ENCODE data around the gene GSTM3. TPM values are rescaled to one million over a fixed set of nuclear protein-coding genes. Genes with fewer than 3 reads are reported as not detected.

Gene GSTM3
- total and polyA plus RNA-seq, 10 of the 15 experiments (the other 5 are each of a cell fraction or from before 2014, with no cell fraction given), result not detected

Other genes with a start within 250 kb of the GSTM3 start
Only the 7 nearest of the 13 such genes appear.
- gene GNAT2, start 121.4 kb downstream of the GSTM3 start, total RNA-seq (2014; rRNA removed), result 0.23 and 0.38 TPM in 2 replicates
- 0.31 and 0.69 TPM in 2 replicates for gene GNAT2, start 121.4 kb downstream of the GSTM3 start, total RNA-seq (2014; rRNA removed; fragmentation: Illumina TruSeq; extraction: Trizol)
- 0.85 and 0.92 TPM in 2 replicates for gene GNAT2, start 121.4 kb downstream of the GSTM3 start, total RNA-seq (2021)
- 0.30 and 0.54 TPM in 2 replicates for gene GNAT2, start 121.4 kb downstream of the GSTM3 start, polyA plus RNA-seq (2011; rRNA removed)
- gene GNAT2, start 121.4 kb downstream of the GSTM3 start, polyA plus RNA-seq (2014; fragmentation: Illumina TruSeq; extraction: Trizol), result 0.26 and 0.59 TPM in 2 replicates
- under 1 TPM; 0.08 to 0.77 TPM for gene GNAT2, start 121.4 kb downstream of the GSTM3 start, polyA plus RNA-seq (2014; fragmentation: Nextera tagmentation; extraction: Ambion mirVana)
- gene GNAT2, start 121.4 kb downstream of the GSTM3 start, polyA plus RNA-seq (2014; rRNA removed), result 0.28 and 0.36 TPM in 2 replicates
- gene GNAT2, start 121.4 kb downstream of the GSTM3 start, polyA plus RNA-seq (2016; fragmentation: Nextera tagmentation; extraction: Ambion mirVana), result 1 to 10 TPM in 1 of 2 experiments, under 1 TPM in 1; 0.46 to 1.3 TPM
- 43.4 and 49.9 TPM in 2 replicates for gene AMPD2, start 121.2 kb downstream of the GSTM3 start, total RNA-seq (2014; rRNA removed)
- gene AMPD2, start 121.2 kb downstream of the GSTM3 start, total RNA-seq (2014; rRNA removed; fragmentation: Illumina TruSeq; extraction: Trizol), result 19.0 and 19.5 TPM in 2 replicates
- 66.5 and 75.9 TPM in 2 replicates for gene AMPD2, start 121.2 kb downstream of the GSTM3 start, total RNA-seq (2021)
- gene AMPD2, start 121.2 kb downstream of the GSTM3 start, polyA plus RNA-seq (2011; rRNA removed), result 9.9 and 30.0 TPM in 2 replicates
- gene AMPD2, start 121.2 kb downstream of the GSTM3 start, polyA plus RNA-seq (2014; fragmentation: Illumina TruSeq; extraction: Trizol), result 11.8 and 30.9 TPM in 2 replicates
- 1 to 10 TPM; 2.0 to 3.0 TPM for gene AMPD2, start 121.2 kb downstream of the GSTM3 start, polyA plus RNA-seq (2014; fragmentation: Nextera tagmentation; extraction: Ambion mirVana)
- 40.9 and 44.4 TPM in 2 replicates for gene AMPD2, start 121.2 kb downstream of the GSTM3 start, polyA plus RNA-seq (2014; rRNA removed)
- 10 to 100 TPM; 31.8 to 33.1 TPM for gene AMPD2, start 121.2 kb downstream of the GSTM3 start, polyA plus RNA-seq (2016; fragmentation: Nextera tagmentation; extraction: Ambion mirVana)
- gene GSTM4, start 84.9 kb downstream of the GSTM3 start, total RNA-seq (2014; rRNA removed), result 14.3 and 15.1 TPM in 2 replicates
- 13.6 and 14.5 TPM in 2 replicates for gene GSTM4, start 84.9 kb downstream of the GSTM3 start, total RNA-seq (2014; rRNA removed; fragmentation: Illumina TruSeq; extraction: Trizol)
- gene GSTM4, start 84.9 kb downstream of the GSTM3 start, total RNA-seq (2021), result 20.4 and 21.4 TPM in 2 replicates
- gene GSTM4, start 84.9 kb downstream of the GSTM3 start, polyA plus RNA-seq (2011; rRNA removed), result 23.0 and 37.2 TPM in 2 replicates
- 25.8 and 31.7 TPM in 2 replicates for gene GSTM4, start 84.9 kb downstream of the GSTM3 start, polyA plus RNA-seq (2014; fragmentation: Illumina TruSeq; extraction: Trizol)
- gene GSTM4, start 84.9 kb downstream of the GSTM3 start, polyA plus RNA-seq (2014; fragmentation: Nextera tagmentation; extraction: Ambion mirVana), result 10 to 100 TPM; 16.9 to 17.0 TPM
- 25.3 and 26.8 TPM in 2 replicates for gene GSTM4, start 84.9 kb downstream of the GSTM3 start, polyA plus RNA-seq (2014; rRNA removed)
- gene GSTM4, start 84.9 kb downstream of the GSTM3 start, polyA plus RNA-seq (2016; fragmentation: Nextera tagmentation; extraction: Ambion mirVana), result 10 to 100 TPM; 25.6 to 27.7 TPM
- gene GSTM2, start 73.0 kb downstream of the GSTM3 start, total RNA-seq (2014; rRNA removed), result 10.5 and 11.4 TPM in 2 replicates
- gene GSTM2, start 73.0 kb downstream of the GSTM3 start, total RNA-seq (2014; rRNA removed; fragmentation: Illumina TruSeq; extraction: Trizol), result 9.9 and 13.5 TPM in 2 replicates
- 21.6 and 23.3 TPM in 2 replicates for gene GSTM2, start 73.0 kb downstream of the GSTM3 start, total RNA-seq (2021)
- 4.8 and 8.3 TPM in 2 replicates for gene GSTM2, start 73.0 kb downstream of the GSTM3 start, polyA plus RNA-seq (2011; rRNA removed)
- gene GSTM2, start 73.0 kb downstream of the GSTM3 start, polyA plus RNA-seq (2014; fragmentation: Illumina TruSeq; extraction: Trizol), result 31.8 and 32.0 TPM in 2 replicates
- gene GSTM2, start 73.0 kb downstream of the GSTM3 start, polyA plus RNA-seq (2014; fragmentation: Nextera tagmentation; extraction: Ambion mirVana), result 10 to 100 TPM; 29.6 to 30.4 TPM
- gene GSTM2, start 73.0 kb downstream of the GSTM3 start, polyA plus RNA-seq (2014; rRNA removed), result 28.1 and 32.3 TPM in 2 replicates
- 10 to 100 TPM; 12.7 to 17.1 TPM for gene GSTM2, start 73.0 kb downstream of the GSTM3 start, polyA plus RNA-seq (2016; fragmentation: Nextera tagmentation; extraction: Ambion mirVana)
- gene GSTM1, start 53.2 kb downstream of the GSTM3 start, total RNA-seq (2014; rRNA removed), result 16.0 and 16.6 TPM in 2 replicates
- 21.3 and 21.4 TPM in 2 replicates for gene GSTM1, start 53.2 kb downstream of the GSTM3 start, total RNA-seq (2014; rRNA removed; fragmentation: Illumina TruSeq; extraction: Trizol)
- 32.4 and 33.5 TPM in 2 replicates for gene GSTM1, start 53.2 kb downstream of the GSTM3 start, total RNA-seq (2021)
- gene GSTM1, start 53.2 kb downstream of the GSTM3 start, polyA plus RNA-seq (2011; rRNA removed), result 21.0 and 38.6 TPM in 2 replicates
- gene GSTM1, start 53.2 kb downstream of the GSTM3 start, polyA plus RNA-seq (2014; fragmentation: Illumina TruSeq; extraction: Trizol), result 40.9 and 60.1 TPM in 2 replicates
- 10 to 100 TPM; 66.7 to 75.6 TPM for gene GSTM1, start 53.2 kb downstream of the GSTM3 start, polyA plus RNA-seq (2014; fragmentation: Nextera tagmentation; extraction: Ambion mirVana)
- 36.6 and 39.1 TPM in 2 replicates for gene GSTM1, start 53.2 kb downstream of the GSTM3 start, polyA plus RNA-seq (2014; rRNA removed)
- 10 to 100 TPM; 54.1 to 56.6 TPM for gene GSTM1, start 53.2 kb downstream of the GSTM3 start, polyA plus RNA-seq (2016; fragmentation: Nextera tagmentation; extraction: Ambion mirVana)
- 0.28 TPM in 1 of 2 replicates, not detected in the other for gene GSTM5, start 28.8 kb downstream of the GSTM3 start, total RNA-seq (2014; rRNA removed)
- gene GSTM5, start 28.8 kb downstream of the GSTM3 start, total RNA-seq (2014; rRNA removed; fragmentation: Illumina TruSeq; extraction: Trizol), result 0.13 and 0.18 TPM in 2 replicates
- 0.26 and 0.40 TPM in 2 replicates for gene GSTM5, start 28.8 kb downstream of the GSTM3 start, total RNA-seq (2021)
- 0.10 and 0.23 TPM in 2 replicates for gene GSTM5, start 28.8 kb downstream of the GSTM3 start, polyA plus RNA-seq (2011; rRNA removed)
- 0.34 and 0.92 TPM in 2 replicates for gene GSTM5, start 28.8 kb downstream of the GSTM3 start, polyA plus RNA-seq (2014; fragmentation: Illumina TruSeq; extraction: Trizol)
- gene GSTM5, start 28.8 kb downstream of the GSTM3 start, polyA plus RNA-seq (2014; fragmentation: Nextera tagmentation; extraction: Ambion mirVana), result under 1 TPM; 0.24 to 0.32 TPM
- 0.19 and 0.27 TPM in 2 replicates for gene GSTM5, start 28.8 kb downstream of the GSTM3 start, polyA plus RNA-seq (2014; rRNA removed)
- under 1 TPM in 1 of 2 experiments, not detected in 1; 0.37 TPM for gene GSTM5, start 28.8 kb downstream of the GSTM3 start, polyA plus RNA-seq (2016; fragmentation: Nextera tagmentation; extraction: Ambion mirVana)
- gene EPS8L3, start 22.9 kb upstream of the GSTM3 start, total RNA-seq (2014; rRNA removed), result not detected in 2 replicates
- not detected in 2 replicates for gene EPS8L3, start 22.9 kb upstream of the GSTM3 start, total RNA-seq (2014; rRNA removed; fragmentation: Illumina TruSeq; extraction: Trizol)
- gene EPS8L3, start 22.9 kb upstream of the GSTM3 start, total RNA-seq (2021), result 0.43 TPM in 1 of 2 replicates, not detected in the other
- gene EPS8L3, start 22.9 kb upstream of the GSTM3 start, polyA plus RNA-seq (2011; rRNA removed), result not detected in 2 replicates
- gene EPS8L3, start 22.9 kb upstream of the GSTM3 start, polyA plus RNA-seq (2014; fragmentation: Illumina TruSeq; extraction: Trizol), result not detected in 2 replicates
- not detected for gene EPS8L3, start 22.9 kb upstream of the GSTM3 start, polyA plus RNA-seq (2014; fragmentation: Nextera tagmentation; extraction: Ambion mirVana)
- not detected in 2 replicates for gene EPS8L3, start 22.9 kb upstream of the GSTM3 start, polyA plus RNA-seq (2014; rRNA removed)
- not detected for gene EPS8L3, start 22.9 kb upstream of the GSTM3 start, polyA plus RNA-seq (2016; fragmentation: Nextera tagmentation; extraction: Ambion mirVana)

All from GM12878 (cell line).